HepG2 (cell line): ENCODE results near the gene LIM2. TPM values are rescaled to one million over a fixed set of nuclear protein-coding genes. Genes with fewer than 3 reads are reported as not detected.

Experiments
- BHLHE40 ChIP-seq: IDR thresholded peaks from 2 replicates; pipeline ENCODE4 v1.6.1; 2011; ENCODE audit warnings: low read length, improper control_type of control experiment
- RAD21 ChIP-seq: fragments of 450-650 bp; formaldehyde crosslinking; IDR thresholded peaks from 2 replicates; pipeline ENCODE4 v1.5.0; 2020; ENCODE audit warnings: mild to moderate bottlenecking
- SKIL ChIP-seq: sonication (generic); formaldehyde crosslinking; IDR thresholded peaks from 2 replicates; pipeline ENCODE4 v1.8.0; 2022; ENCODE audit warnings: missing genetic modification reagents, mild to moderate bottlenecking, moderate library complexity, borderline replicate concordance
- SOX13 ChIP-seq, 3 experiments: fragments of 450-650 bp in 1 of 3; sonication (generic) in 1 of 3; formaldehyde crosslinking in 1 of 3; IDR thresholded peaks in 2 of 3; conservative IDR thresholded peaks in 1 of 3; 2 replicates each; pipeline versions ENCODE4 v1.5.0 to v1.6.1; 2016 to 2020; ENCODE audit warnings: antibody characterized with exemption in 1 of 3, mild to moderate bottlenecking in 1 of 3, missing compliant biosample characterization in 1 of 3, missing genetic modification reagents in 1 of 3, moderate library complexity in 1 of 3
- TAF1 ChIP-seq: sonication (generic); formaldehyde crosslinking; IDR thresholded peaks from 2 replicates; pipeline ENCODE4 v1.4.0; 2020; ENCODE audit warnings: missing genetic modification reagents
- TBL1XR1 ChIP-seq: fragments of 150-350 bp; IDR thresholded peaks from 2 replicates; pipeline ENCODE4 v1.6.1; 2014; ENCODE audit warnings: borderline replicate concordance, low read length; ENCODE audit not compliant: partially characterized antibody
- TFDP2 ChIP-seq: sonication (generic); formaldehyde crosslinking; IDR thresholded peaks from 2 replicates; pipeline ENCODE4 v1.4.0; 2020; ENCODE audit warnings: missing genetic modification reagents
- ZHX2 ChIP-seq, 2 experiments: sonication (generic) in 1 of 2; formaldehyde crosslinking in 1 of 2; IDR thresholded peaks; 2 replicates each; pipeline versions ENCODE4 v1.6.1 to v1.9.0; 2014 to 2022; ENCODE audit warnings: antibody characterized with exemption in 1 of 2, borderline replicate concordance in 1 of 2, inconsistent platforms in 1 of 2, low read depth in 1 of 2, missing genetic modification reagents in 1 of 2
- ZNF563 ChIP-seq: sonication (generic); formaldehyde crosslinking; IDR thresholded peaks from 2 replicates; pipeline ENCODE4 v1.8.0; 2022; ENCODE audit warnings: mild to moderate bottlenecking, moderate library complexity, missing genetic modification reagents
- ZNF687 ChIP-seq: sonication (generic); formaldehyde crosslinking; IDR thresholded peaks from 2 replicates; pipeline ENCODE4 v1.5.1; 2020; ENCODE audit warnings: mild to moderate bottlenecking, missing genetic modification reagents, moderate library complexity
- ZNF781 ChIP-seq: sonication (generic); formaldehyde crosslinking; IDR thresholded peaks from 2 replicates; pipeline ENCODE4 v1.5.1; 2020; ENCODE audit warnings: borderline replicate concordance, mild to moderate bottlenecking, missing genetic modification reagents; ENCODE audit errors: not compliant biosample characterization
- polyA plus RNA-seq, 8 experiments: library from polyadenylated mRNA; depleted of rRNA in 3 of 8; stranded (reverse) in 7 of 8; unstranded in 1 of 8; fragments of >200 nt; fragmentation: Illumina TruSeq in 4 of 8; extraction: Trizol in 4 of 8; gene quantifications; 2 replicates each; pipeline versions ENCODE4 v1.2.1 to v1.2.3, GENCODE V29; 2011 to 2016; ENCODE audit warnings: low read depth in 4 of 8, missing spikeins in 1 of 8, mixed read lengths in 1 of 8; ENCODE audit not compliant: insufficient read depth in 1 of 8
- total RNA-seq, 5 experiments: library from RNA; depleted of rRNA; stranded (reverse); fragments of >200 nt; fragmentation: Illumina TruSeq; extraction: Trizol; gene quantifications; 2 replicates each; pipeline ENCODE4 v1.2.3, GENCODE V29; 2016; ENCODE audit warnings: low read depth in 1 of 5

Gene LIM2
- total and polyA plus RNA-seq, 2 of the 13 experiments (the other 11 are each of a cell fraction or from before 2014, with no cell fraction given), result 1.3 TPM; not detected in 1

- TF ChIP-seq ZNF563 (CRISPR knock-in tag) (0 out of 2 replicates have a peak, but pooled peaks have one; percentile 33), TFDP2 (peak; percentile 40; the same call in 1 of the 2 replicates), ZHX2 (IDR thresholded peaks at IDR 0.05; ENCODE audit: low read depth) (no peak), ZHX2 (CRISPR knock-in tag; IDR thresholded peaks at IDR 0.05; ENCODE audit: borderline replicate concordance) (peak; percentile 29; the same call in 1 of the 2 replicates), SOX13 (IDR thresholded peaks at IDR 0.05) (no peak), SOX13 (CRISPR knock-in tag; conservative IDR thresholded peaks at IDR 0.05 in 1 of 2, IDR thresholded peaks at IDR 0.05 in 1 of 2) (0 out of 4 replicates have a peak, but pooled peaks of 1 of the 2 experiments have one; percentile 14), ZNF687 (CRISPR knock-in tag) (peak; percentile 75), ZNF781 (no peak), TAF1 (CRISPR knock-in tag) (peak; percentile 42), BHLHE40 (peak; percentile 73), TBL1XR1 (no peak), SKIL (CRISPR knock-in tag) (peak; percentile 32; the same call in 1 of the 2 replicates), RAD21 (peak; percentile 67)
Measured at GRCh38 chr19:51339687-51340656, 47.8 kb downstream of the LIM2 start (continued).
